VCaP (cell line): ENCODE data around the gene PMM1.

Source experiments
- H3K27ac ChIP-seq: fragments of 450-650 bp; 2 replicates; pipeline ENCODE4 v1.5.1; 2017
- TF ChIP-seq, protein P1 (sequence below): fragments of 450-650 bp; conservative IDR thresholded peaks from 2 replicates; pipeline ENCODE4 v1.5.1; 2017; ENCODE audit warnings: mild to moderate bottlenecking, moderate library complexity

PMM1 gene

DNA sequence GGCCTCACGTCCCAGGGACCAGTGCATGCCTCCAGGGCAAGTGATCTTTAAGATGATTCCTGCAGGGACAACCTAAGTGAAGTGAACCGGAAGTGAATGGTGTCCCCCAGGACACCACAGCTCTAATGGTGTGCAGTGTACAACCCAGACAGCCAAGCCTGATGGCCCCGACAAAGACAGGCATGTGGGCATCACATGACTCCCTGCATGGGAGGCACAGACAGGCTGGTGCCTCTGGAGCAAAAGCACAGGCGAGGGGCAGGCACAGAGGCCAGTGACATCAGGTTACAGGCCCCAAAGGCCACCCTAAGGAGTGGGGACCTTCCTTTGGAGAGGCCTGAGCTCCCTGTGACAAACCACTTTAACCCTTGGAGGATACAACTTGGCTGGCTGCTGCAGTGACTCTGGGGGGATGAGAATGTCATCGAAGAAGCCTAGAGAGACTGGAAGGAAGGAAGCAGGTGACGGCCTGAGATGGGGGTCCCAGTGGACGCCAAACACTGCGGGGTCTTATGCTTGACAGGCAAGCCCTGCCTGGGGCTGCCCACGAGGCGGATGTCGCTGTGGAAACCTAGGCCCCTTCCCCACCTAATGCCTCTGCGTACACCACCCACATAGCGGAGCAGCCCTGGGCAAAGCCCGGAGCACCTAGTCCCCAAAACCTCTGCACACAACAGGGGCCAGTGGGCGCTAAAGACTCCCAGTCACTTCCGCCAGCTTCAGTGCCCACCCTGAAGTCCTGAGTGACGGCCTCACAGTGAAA is 57.7 kb downstream of the PMM1 start:
- TF ChIP-seq, protein P1, sequence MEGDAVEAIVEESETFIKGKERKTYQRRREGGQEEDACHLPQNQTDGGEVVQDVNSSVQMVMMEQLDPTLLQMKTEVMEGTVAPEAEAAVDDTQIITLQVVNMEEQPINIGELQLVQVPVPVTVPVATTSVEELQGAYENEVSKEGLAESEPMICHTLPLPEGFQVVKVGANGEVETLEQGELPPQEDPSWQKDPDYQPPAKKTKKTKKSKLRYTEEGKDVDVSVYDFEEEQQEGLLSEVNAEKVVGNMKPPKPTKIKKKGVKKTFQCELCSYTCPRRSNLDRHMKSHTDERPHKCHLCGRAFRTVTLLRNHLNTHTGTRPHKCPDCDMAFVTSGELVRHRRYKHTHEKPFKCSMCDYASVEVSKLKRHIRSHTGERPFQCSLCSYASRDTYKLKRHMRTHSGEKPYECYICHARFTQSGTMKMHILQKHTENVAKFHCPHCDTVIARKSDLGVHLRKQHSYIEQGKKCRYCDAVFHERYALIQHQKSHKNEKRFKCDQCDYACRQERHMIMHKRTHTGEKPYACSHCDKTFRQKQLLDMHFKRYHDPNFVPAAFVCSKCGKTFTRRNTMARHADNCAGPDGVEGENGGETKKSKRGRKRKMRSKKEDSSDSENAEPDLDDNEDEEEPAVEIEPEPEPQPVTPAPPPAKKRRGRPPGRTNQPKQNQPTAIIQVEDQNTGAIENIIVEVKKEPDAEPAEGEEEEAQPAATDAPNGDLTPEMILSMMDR: no peak
- no peak overlapping the region for H3K27ac ChIP-seq

DNA sequence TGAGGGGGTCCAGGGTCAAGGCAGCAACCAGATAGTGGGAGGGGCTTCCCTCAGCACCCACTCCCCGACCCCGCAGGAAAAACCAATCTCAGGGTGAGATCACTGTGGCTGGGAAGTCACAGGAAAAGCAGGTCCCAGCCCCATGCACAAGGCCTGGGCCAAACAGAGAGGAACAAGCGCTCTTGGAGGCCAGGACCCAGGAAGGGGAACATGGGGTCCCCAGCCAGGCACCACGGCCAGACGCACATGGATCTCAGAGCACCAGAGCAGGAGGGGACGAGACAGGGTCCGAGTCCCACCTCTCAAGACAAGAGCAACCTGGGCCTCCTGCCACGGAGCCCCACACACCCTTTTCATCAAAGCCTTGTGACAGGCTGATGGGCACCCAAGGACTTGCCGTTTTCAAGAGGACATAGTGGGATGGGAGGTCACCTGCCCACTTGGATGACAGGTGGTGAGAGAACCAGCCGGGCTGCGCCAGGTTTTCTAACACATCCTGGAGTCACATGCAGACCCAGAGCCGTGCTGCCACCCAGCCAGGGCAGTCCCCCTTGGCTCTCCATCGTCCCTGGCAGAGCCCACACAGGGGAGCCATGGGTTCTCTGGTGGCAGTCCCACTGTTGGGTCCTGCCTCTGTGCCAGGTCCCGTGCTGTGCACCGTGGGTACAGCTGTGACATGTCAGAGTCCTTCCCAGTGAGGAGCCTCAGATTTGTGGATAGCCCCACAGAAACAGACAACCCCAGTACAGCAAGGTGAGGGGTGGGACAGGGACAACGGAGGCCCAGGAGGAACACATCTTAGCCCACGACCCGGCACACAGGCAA is 58.5 kb downstream of the PMM1 start:
- H3K27ac ChIP-seq: no peak overlapping the region
- TF ChIP-seq, protein P1: no peak

DNA sequence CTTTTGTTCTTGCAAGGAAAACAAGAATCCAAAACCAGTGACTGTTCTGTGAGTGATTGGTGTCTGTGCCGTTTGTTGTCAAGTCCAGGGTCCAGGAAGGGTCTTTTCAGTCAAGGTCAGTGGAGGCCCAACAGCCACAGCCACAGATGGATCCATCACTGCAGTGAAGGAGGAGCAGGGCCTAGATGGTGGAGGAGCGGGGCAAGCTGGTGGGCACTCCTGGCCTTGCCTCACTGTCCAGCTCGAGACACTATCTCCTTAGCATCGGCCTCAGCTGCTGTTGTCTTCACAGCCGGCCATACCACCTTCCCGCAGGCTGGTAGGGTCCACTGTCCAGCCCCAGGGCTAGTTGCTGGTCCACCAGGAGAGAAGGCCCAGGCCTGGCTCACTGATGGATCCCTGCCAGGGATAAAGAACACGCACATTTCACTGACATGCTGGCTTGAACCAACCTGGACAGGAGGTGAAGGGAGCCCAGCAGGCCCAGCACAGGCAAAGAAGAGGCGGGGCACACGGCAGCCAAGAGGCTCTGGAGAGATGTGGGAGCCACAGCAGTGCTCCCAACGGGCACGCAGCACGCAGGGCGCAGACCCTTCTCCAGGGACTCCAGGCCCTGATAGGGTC is 60.6 kb downstream of the PMM1 start:
- TF ChIP-seq, protein P1: no peak
- H3K27ac ChIP-seq: no peak overlapping the region; the same call in 1 of the 2 replicates

DNA sequence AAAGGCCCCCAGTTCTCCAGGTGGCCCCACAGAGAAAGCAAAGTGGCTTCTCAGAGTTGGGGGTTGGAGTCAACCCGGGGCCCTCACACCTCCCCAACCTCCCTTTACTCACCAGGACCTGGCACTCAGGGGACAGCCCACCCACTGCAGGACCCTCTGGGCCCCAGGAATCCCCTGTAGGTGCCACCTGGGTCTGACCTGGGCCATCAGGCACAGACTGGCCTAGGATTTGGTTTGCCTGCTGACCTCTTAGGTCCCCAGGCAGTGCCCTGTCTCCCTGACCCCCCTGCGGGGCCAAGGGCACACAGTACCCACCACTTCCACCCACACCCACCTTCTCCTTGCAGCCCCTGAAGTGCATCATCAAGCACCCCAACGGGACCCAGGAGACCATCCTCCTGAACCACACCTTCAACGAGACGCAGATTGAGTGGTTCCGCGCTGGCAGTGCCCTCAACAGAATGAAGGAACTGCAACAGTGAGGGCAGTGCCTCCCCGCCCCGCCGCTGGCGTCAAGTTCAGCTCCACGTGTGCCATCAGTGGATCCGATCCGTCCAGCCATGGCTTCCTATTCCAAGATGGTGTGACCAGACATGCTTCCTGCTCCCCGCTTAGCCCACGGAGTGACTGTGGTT is 61.4 kb downstream of the PMM1 start:
- no peak overlapping the region; the same call in 1 of the 2 replicates for H3K27ac ChIP-seq
- TF ChIP-seq, protein P1: no peak
